Spleen (tissue), 11 donors: ENCODE results near the gene SULF2. TPM values are rescaled to one million over a fixed set of nuclear protein-coding genes. Genes with fewer than 3 reads are reported as not detected.

Experiments
- DNase-seq: peaks from one replicate; pipeline ENCODE4 v3.0.0-alpha.2; 2020
- H3K27ac ChIP-seq, 8 donors: fragments of 200-600 bp; sonication (generic) in 7 of 8; 1 replicate in 4 of 8; 2 replicates in 4 of 8; pipeline versions ENCODE4 v1.5.0 to v1.8.0; 2016 to 2021; ENCODE audit warnings: inconsistent platforms in 4 of 8, mild to moderate bottlenecking in 4 of 8, moderate library complexity in 1 of 8
- H3K27me3 ChIP-seq, 7 donors: fragments of 200-600 bp; sonication (generic) in 6 of 7; replicated peaks in 1 of 7; 1 replicate in 4 of 7; 2 replicates in 3 of 7; pipeline versions ENCODE4 v1.5.0 to v1.8.0; 2016 to 2021; ENCODE audit warnings: inconsistent platforms in 3 of 7, mild to moderate bottlenecking in 1 of 7
- H3K36me3 ChIP-seq, 6 donors: fragments of 200-600 bp; sonication (generic) in 5 of 6; 1 replicate in 4 of 6; 2 replicates in 2 of 6; pipeline versions ENCODE4 v1.5.0 to v1.8.0; 2016 to 2021; ENCODE audit warnings: inconsistent platforms in 2 of 6
- H3K4me1 ChIP-seq, 6 donors: fragments of 200-600 bp; sonication (generic) in 5 of 6; 1 replicate in 3 of 6; 2 replicates in 3 of 6; pipeline versions ENCODE4 v1.5.0 to v1.8.0; 2016 to 2021; ENCODE audit warnings: inconsistent platforms in 3 of 6
- H3K4me3 ChIP-seq, 8 donors: fragments of 200-600 bp; sonication (generic) in 7 of 8; 1 replicate in 4 of 8; 2 replicates in 4 of 8; pipeline versions ENCODE4 v1.5.0 to v1.8.0; 2016 to 2021; ENCODE audit warnings: inconsistent platforms in 4 of 8, mild to moderate bottlenecking in 4 of 8, moderate library complexity in 2 of 8
- H3K9me3 ChIP-seq, 8 donors: fragments of 200-600 bp; sonication (generic) in 7 of 8; 1 replicate in 4 of 8; 2 replicates in 4 of 8; pipeline versions ENCODE4 v1.5.0 to v1.8.0; 2016 to 2021; ENCODE audit warnings: inconsistent platforms in 4 of 8
- CTCF ChIP-seq, 11 experiments: fragments of 200-600 bp in 7 of 11; fragments of 450-650 bp in 4 of 11; sonication (generic) in 4 of 11; IDR thresholded peaks in 8 of 11; conservative IDR thresholded peaks in 3 of 11; 1 replicate in 7 of 11; 2 replicates in 4 of 11; pipeline versions ENCODE4 v1.4.0 to v1.8.0; 2016 to 2021; ENCODE audit warnings: antibody characterized with exemption in 11 of 11, inconsistent platforms in 4 of 11, mild to moderate bottlenecking in 1 of 11
- POLR2A ChIP-seq, 3 donors: fragments of 450-650 bp; IDR thresholded peaks; one replicate each; pipeline ENCODE4 v1.5.1; 2017; ENCODE audit warnings: antibody characterized with exemption in 3 of 3, mild to moderate bottlenecking in 1 of 3
- POLR2AphosphoS5 ChIP-seq, 3 donors: sonication (generic); formaldehyde crosslinking; IDR thresholded peaks; one replicate each; pipeline ENCODE4 v1.5.1; 2017; ENCODE audit warnings: antibody characterized with exemption in 3 of 3
- WGBS, 5 donors: extraction: QIAGEN DNeasy Blood & Tissue Kit in 3 of 5; methylation state at CpG; one replicate each; pipeline versions ENCODE4 v1.1.5 to v1.1.7; 2013 to 2018; 5-methylcytosine and 5-hydroxymethylcytosine counted together
- intact Hi-C: fragments of 100-400 bp; cut with DNase I; formaldehyde crosslinking; loops from one replicate; pipeline ENCODE4 v1.15.0; 2023; ENCODE audit warnings: low total_unique reads
- polyA plus RNA-seq, 3 donors: library from polyadenylated mRNA; stranded (reverse); fragments of 200-250 nt; gene quantifications; one replicate each; pipeline ENCODE4 v1.2.1, GENCODE V29; 2013
- total RNA-seq, 7 donors: library from RNA; depleted of rRNA in 3 of 7; stranded (reverse); fragments of >200 nt in 3 of 7; fragmentation: NEBNext Ultra II Directional in 4 of 7; extraction: Animal tissue kit (Norgen Biotek cat#: 25700) in 4 of 7; gene quantifications; one replicate each; pipeline versions ENCODE4 v1.1.0 to v1.2.1, GENCODE V29; 2016 to 2021
- donor health status: healthy with polysubstance abuse.
- donor health status: DM: no; HTN: no; CAD: no; lungs with moderate emphysema.
- donor health status: DM: no; HTN: no; CAD: no.
- donor health status: Bipolar disorder and iron deficiency.
- donor health status: healthy.
- donor health status: DM: no; HTN: no; CAD: no.
- donor health status: DM: yes; HTN: yes; CAD: no.

The SULF2 gene
- total and polyA plus RNA-seq, 10 donors, result 5.5 to 49.1 (median 15.7) TPM

- 91 to 96% (median 94%) methylated on average over 7 of the region's 7 CpGs for WGBS, 5 donors
- TF ChIP-seq POLR2AphosphoS5 (IDR thresholded peaks at IDR 0.05) (no peak), CTCF (IDR thresholded peaks at IDR 0.05 in 8 of 11, conservative IDR thresholded peaks at IDR 0.05 in 3 of 11) (no peak), POLR2A (IDR thresholded peaks at IDR 0.05) (no peak)
These were observed 137.3 kb downstream of the SULF2 start for GRCh38 chr20:47647994-47648393.

GRCh38 chr20:47645632-47646031, 139.6 kb downstream of the SULF2 start:
- no peak overlapping the region for H3K27ac ChIP-seq
- no peak overlapping the region for H3K4me3 ChIP-seq
- 72 to 94% (median 91%) methylated on average over 2 of the region's 2 CpGs for whole genome bisulfite sequencing, 5 donors
- DNase-seq, result no peak
- no peaks in the 10 kb centered on the region for H3K27me3 ChIP-seq
- peaks cover 4 to 100% (median 95%) of the 10 kb centered on the region in 6 donors for H3K36me3 ChIP-seq
- no peak for TF ChIP-seq POLR2AphosphoS5 (IDR thresholded peaks at IDR 0.05)
- TF ChIP-seq CTCF (IDR thresholded peaks at IDR 0.05 in 8 of 11, conservative IDR thresholded peaks at IDR 0.05 in 3 of 11), result no peak
- TF ChIP-seq POLR2A (IDR thresholded peaks at IDR 0.05), result no peak
- no peaks in the 10 kb centered on the region for H3K4me1 ChIP-seq
- H3K9me3 ChIP-seq, result no peaks in the 10 kb centered on the region
- intact Hi-C loops, result no loop called here

More at GRCh38 chr20:47647994-47648393, 137.3 kb downstream of the SULF2 start:
- Histone ChIP-seq H3K27me3 (no peaks in the 10 kb centered on the region), H3K27ac (no peak overlapping the region), H3K9me3 (no peaks in the 10 kb centered on the region), H3K4me3 (no peak overlapping the region), H3K36me3 (peaks cover 5 to 100% (median 96%) of the 10 kb centered on the region in 6 donors), H3K4me1 (no peaks in the 10 kb centered on the region)
- no peak for DNase-seq
- intact Hi-C loops, result no loop called here

GRCh38 chr20:47642624-47643023, 142.7 kb downstream of the SULF2 start:
- intact Hi-C loops, result no loop called here

GRCh38 chr20:47642118-47642517, 143.2 kb downstream of the SULF2 start:
- TF ChIP-seq CTCF (IDR thresholded peaks at IDR 0.05 in 8 of 11, conservative IDR thresholded peaks at IDR 0.05 in 3 of 11), result no peak
- TF ChIP-seq POLR2A (IDR thresholded peaks at IDR 0.05), result no peak
- TF ChIP-seq POLR2AphosphoS5 (IDR thresholded peaks at IDR 0.05), result no peak
- Histone ChIP-seq H3K4me1 (no peaks in the 10 kb centered on the region), H3K4me3 (no peak overlapping the region), H3K36me3 (peaks cover 4 to 100% (median 97%) of the 10 kb centered on the region in 6 donors), H3K27ac (no peak overlapping the region), H3K27me3 (no peaks in the 10 kb centered on the region), H3K9me3 (no peaks in the 10 kb centered on the region)
- 96 to 100% (median 96%) methylated on average over 4 of the region's 4 CpGs for WGBS, 5 donors
- intact Hi-C loops, result no loop called here
- DNase-seq, result no peak

More at GRCh38 chr20:47642624-47643023, 142.7 kb downstream of the SULF2 start:
- no peak overlapping the region for H3K27ac ChIP-seq
- no peaks in the 10 kb centered on the region for H3K27me3 ChIP-seq
- no peaks in the 10 kb centered on the region for H3K9me3 ChIP-seq
- no peak overlapping the region for H3K4me3 ChIP-seq
- peaks cover 4 to 100% (median 96%) of the 10 kb centered on the region in 6 donors for H3K36me3 ChIP-seq
- 89 to 96% (median 94%) methylated on average over 4 of the region's 4 CpGs for WGBS, 5 donors
- DNase-seq, result no peak
- TF ChIP-seq POLR2AphosphoS5 (IDR thresholded peaks at IDR 0.05) (no peak), CTCF (IDR thresholded peaks at IDR 0.05 in 8 of 11, conservative IDR thresholded peaks at IDR 0.05 in 3 of 11) (no peak), POLR2A (IDR thresholded peaks at IDR 0.05) (no peak)
- H3K4me1 ChIP-seq, result no peaks in the 10 kb centered on the region
